GM21367 (cell line): ENCODE measurements around the gene PPP1R3C.

Experiments used
- ATAC-seq: cut with Tn5 transposase; IDR thresholded peaks from one replicate; pipeline ENCODE4 v1.9.1; 2021; ENCODE audit not compliant: unreplicated experiment

PPP1R3C gene

DNA sequence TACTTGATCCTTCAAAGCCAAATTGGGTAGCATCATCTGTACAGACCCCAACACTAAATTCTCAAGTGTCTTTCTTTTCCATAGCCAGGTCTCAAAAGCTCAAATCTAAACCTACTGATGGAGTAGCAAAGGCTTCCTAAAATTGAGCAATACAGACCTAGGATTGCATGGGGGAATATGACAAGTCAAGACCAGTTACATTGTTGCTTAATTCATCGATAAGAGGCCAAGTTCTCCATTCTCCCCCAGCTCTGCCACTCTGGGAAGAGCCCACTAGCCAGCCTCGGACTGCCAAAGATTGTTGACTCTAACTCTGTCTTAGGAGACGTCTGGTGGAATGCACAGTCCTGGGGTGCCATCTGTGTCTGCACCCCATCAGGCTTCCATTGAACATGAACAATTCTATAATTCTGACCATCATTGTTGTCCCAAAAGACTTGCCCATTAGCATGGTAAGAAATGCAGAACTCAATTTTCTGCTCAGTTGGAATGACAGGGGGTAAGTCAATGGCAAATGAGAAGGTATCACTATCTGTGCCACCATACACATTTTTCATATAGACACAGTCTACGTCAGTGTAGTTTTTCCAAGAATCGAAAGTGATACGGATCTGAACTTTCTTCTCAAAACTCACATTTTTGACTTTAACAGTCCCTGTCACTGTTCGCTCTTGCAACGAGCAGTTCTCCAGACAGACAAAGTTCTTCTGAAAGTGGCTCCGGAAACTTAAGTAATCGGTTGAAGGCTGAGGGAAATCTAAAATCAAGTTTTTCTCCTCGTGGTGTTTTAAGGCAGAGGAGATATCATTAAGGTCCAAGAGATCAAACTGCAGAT is 2.9 kb downstream of the PPP1R3C start:
- no peak for ATAC-seq

DNA sequence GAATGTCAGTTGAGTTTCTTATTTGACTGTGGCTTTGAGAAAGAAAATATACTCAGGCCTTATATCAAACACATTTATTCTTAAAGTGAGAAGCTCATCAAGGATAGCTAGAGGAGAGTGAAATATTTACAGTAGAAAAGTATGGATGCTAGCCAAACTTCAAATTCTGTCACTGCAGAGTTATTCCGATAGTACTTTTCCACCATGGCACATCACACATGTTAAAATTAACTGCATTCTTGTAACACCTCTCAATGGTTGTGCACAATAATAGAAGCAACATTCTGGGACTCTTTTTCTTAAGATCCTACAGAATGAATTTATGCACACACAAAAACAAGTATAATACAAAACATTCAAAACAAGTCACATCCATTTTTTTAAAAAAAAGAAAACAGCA is 4.5 kb downstream of the PPP1R3C start:
- ATAC-seq: no peak

DNA sequence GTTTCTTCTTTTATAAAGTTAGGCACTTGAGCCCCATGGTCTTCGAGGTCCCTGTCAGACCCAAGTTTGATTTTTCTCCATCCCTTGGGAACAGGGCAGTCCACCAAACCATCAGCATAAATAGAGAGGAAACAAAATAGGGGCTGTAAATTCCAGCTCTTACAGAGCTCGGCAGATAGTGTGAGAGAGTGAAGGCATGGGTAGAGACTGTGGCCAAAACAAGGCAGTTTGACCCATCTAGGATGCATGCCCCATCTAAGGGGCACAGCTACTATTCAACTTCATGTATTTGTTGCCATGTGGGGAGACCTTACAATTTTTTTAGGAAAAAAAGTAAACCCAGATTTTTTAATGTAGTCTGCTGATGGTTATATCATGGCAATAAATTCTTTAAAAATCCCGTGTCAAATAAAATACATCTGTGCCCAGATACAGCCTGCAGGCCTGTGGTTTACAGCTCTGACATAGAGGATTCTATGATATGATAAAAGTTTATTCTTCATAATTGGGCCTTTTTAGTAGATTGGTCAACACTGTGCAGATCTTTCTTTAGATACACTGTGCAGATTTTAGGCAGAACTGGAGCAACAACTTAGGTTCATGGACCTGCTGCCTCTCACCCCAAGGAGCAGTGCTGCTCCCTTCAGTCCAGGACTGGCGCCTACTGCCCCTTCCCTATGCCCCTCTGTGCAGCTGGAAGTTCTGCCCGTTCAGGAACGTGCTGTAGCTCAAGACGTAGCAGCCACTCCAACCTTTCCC is 5.3 kb downstream of the PPP1R3C start:
- ATAC-seq: no peak

DNA sequence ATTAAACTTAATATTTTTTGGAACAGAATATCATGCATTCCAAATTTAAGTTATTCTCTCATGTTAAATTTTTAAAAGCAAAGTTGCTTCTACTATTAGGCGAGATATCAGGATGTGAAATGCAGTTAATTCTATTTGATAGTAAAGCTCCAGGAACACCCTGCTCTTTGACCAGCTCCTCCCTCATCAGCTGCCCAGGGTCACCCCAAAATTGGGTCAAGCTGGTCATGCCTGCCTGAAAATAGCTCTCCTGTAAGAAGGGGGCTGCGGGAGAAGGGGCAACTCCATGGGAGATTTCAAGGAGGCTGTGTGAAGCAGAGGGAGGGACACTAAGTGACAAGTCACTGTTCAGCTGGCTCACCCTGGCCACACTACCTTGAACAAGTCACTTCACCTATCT is 5.9 kb downstream of the PPP1R3C start:
- ATAC-seq: no peak

DNA sequence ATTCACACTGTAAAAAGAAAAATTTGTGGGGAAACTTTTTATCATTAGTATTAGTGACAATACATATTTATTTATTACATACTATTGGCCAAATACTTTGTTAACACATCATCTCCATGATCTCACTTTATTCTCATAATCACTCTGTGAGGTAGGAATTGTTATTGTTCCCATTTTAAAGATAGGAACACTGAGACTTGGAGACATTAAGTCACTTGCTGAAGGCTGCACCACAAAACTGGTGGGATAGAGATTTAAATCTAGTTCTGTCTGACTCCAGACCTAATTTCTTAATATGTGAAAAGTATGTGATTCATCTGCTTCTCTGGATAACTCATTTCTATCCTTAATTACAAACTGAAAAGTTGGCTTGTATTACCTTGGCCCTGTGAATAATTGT is 8.2 kb downstream of the PPP1R3C start:
- no peak for ATAC-seq

DNA sequence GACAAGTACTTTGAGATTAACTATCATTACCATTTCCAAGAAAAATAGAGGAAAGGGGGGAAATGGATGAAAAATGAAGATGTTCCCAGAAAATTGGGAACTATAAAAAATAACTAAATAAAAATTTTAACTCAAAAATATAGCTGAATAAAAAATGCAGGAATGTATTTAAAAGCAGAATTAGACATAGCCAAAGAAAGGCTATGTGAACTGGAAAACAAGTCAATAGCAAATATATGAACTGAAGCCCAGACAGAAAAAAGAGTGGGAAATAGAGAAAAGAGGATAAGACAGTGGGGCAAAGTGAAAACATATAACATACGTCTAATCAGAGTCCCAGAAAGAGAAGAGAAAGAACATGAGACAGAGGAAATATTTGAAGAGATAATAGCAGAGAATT is 10.3 kb downstream of the PPP1R3C start:
- ATAC-seq: no peak

GRCh38 chr10:91621483-91622113 is 11.3 kb downstream of the PPP1R3C start:
- ATAC-seq: no peak

GRCh38 chr10:91617072-91617609 is 15.7 kb downstream of the PPP1R3C start:
- ATAC-seq: no peak

GRCh38 chr10:91616137-91616536 is 16.7 kb downstream of the PPP1R3C start:
- ATAC-seq: no peak

GRCh38 chr10:91614225-91614624 is 18.6 kb downstream of the PPP1R3C start:
- no peak for ATAC-seq

DNA sequence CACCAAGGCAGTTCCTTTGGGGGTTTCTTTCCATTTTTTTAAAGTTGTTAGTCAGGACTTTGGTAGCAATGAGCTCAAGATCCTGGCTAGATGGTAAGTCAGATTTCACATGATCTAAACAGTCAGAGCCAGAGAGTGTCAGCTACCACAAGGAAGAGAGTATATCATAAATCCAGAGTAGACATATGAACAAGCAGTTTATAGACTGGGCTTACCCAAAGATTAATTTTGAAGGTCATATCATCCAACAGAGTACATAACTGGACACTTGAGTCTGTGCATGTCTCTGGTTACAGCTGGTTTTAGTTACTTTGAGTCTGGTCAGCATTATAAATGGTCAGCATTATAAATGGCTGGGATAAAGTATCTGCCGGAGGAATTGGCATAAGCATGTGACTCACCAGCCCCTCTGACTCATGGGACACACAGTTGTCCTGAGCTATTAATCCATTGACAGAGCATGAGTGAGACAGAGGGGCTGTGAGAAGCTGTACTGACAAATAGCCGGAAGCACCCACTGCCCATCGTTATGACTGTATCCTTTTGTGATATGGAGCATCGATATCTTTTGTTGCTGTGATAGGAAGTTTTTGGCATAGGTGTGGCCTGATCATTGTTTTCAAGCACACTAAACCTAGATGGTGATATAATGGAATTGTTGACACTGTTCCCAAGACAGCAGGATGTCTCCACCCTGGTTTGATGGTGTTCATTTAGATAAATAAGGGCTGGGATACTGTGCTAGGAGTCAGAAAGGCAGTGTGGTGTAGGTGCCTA is 19.3 kb downstream of the PPP1R3C start:
- no peak for ATAC-seq

DNA sequence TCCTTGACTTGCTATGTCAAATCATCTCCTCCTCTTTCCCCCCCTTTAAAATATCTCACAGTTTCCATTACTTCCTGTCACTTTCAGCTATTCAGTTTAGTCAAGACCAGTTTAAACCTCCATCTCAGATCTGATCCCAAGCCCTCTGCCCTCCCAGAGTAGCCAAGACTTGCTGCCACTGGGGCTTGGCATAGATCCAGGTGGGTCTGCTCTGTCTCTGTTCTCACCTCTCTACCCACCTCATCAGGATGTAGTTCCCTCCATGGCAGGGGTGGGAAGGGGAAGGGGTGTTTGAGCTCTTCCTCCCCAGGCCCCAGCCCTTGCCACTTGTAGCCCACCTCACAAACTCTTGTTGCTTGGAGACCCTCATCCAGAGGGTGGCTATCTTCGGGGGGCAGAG is 22.0 kb downstream of the PPP1R3C start:
- no peak for ATAC-seq

GRCh38 chr10:91610444-91610843 is 22.4 kb downstream of the PPP1R3C start:
- ATAC-seq: no peak

- ATAC-seq: no peak
Measured at GRCh38 chr10:91607646-91608403, 25.0 kb downstream of the PPP1R3C start.

DNA sequence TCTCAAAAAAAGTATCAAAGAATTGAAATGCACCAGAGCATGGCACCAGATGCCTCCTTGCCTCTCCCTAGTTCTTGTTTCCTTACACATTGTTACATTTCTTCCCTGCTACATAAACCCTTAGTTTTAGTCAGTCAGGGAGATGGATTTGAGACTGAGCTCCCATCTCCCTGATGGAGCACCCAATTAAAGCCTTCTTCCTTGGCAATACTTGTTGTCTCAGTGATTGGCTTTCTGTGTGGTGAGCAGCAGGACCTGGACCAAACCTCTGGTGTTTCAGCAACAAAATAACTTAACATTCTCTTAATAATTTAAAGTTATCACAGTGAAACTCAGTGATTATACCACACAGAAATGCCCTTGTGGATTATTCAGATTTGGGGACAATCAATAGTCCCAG is 26.9 kb downstream of the PPP1R3C start:
- ATAC-seq: no peak

DNA sequence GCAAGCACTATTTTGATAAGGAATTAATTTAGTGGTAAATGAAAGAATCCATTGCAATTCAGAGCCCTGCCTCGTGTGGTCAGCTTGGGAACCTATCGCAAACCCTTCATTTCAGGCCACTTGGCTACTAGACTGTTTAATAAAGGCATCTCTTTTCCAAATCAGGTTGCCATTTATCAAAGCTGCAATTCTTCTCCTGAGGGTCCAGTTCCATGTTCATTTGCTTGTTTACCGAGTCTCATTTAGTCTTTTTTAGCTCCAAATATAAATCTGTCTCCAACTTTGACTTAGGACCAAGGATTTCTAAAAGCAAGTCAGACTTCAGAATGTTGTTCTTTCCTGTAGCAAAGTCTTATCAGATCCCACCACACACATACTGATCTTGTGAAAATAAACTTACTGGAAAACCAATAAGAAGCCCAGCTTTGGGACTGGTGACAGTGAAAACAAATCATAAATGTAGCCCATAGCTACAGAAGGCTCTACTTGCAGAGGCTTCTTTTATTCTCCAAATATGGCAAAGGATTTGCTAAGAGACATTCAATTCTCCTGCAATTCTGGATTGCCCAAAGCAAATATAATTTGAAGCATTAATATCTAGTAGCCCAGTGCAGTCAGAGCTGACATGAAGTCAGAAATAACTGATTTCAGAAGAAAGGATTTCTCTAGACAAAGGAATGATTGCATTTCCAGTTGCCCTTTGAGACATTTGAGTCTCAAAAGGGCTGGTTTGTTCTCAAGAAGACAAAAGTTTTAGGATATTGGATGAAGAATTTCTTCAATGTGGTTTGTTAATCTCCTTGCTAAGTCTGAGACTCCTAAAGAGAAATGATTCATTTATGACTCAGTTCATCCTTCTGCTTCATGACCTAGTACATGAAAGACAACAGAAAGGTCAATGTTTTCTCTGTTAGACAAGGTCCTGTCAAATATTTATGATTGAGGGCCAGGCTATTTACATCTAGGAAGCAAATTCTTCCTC is 28.0 kb downstream of the PPP1R3C start:
- no peak for ATAC-seq

GRCh38 chr10:91603931-91604331 is 28.9 kb downstream of the PPP1R3C start:
- ATAC-seq: no peak

DNA sequence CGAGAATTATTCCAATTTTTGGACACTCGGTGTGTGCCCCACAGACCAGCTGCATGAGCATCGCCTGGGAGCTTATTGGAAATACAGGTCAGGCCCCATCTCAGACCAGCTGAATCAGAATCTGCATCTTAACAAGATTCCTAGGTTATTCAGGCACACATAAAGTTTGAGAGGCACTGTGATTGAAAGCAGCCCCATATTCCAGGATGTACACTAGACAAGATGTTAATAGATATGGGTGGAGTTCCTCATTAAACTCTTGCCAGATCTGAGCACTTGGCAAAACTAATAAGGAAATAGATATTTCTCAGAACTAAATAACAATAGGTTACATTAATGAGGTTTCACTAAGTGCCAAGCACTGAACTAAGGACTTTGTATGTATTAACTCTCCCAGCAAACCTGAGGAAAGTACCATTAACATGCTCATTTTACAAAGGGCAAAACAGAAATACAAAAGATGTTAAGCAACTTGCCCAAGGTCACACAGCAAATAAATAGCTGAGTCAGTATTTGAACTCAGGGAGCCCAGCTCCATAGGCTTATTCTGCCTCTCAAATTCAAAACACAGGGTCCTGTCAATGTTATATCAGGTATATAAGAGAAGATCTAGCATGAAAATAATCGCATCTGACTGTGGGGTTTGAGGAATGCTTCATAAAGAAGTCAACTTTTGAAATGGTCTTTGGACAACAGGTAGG is 29.9 kb downstream of the PPP1R3C start:
- ATAC-seq: no peak
